HCT116 (cell line): Measurements from ENCODE around the gene SIL1. TPM values are rescaled to one million over a fixed set of nuclear protein-coding genes. Genes with fewer than 3 reads are reported as not detected.
"Not testable (repeated sequence)": the region's sequence is repeated elsewhere in the genome, so short reads cannot be mapped to it uniquely, and the experiment has no call there.

Source experiments
- ATAC-seq: fragments of 200-7000 bp; cut with Tn5 transposase; 2 replicates; pipeline ENCODE4 v1.9.1; 2020; ENCODE audit warnings: mild to moderate bottlenecking, moderate library complexity
- BruUV-seq: library from RNA; stranded (reverse); fragments of 400-500 nt; replicated peaks from 2 replicates; lab custom pipeline; 2021; lab: Mats Ljungman, UMichigan
- CTCF ChIA-PET: fragments of 300-600 bp; sonication (Branson Sonifier 250); formaldehyde crosslinking; loops from one replicate; lab custom pipeline; 2021; ENCODE audit warnings: antibody characterized with exemption; lab: Charles Lee
- POLR2A ChIA-PET: fragments of 300-600, 350-600 bp; sonication (Branson Sonifier 250); formaldehyde crosslinking; loops from one replicate; lab custom pipeline; 2021; ENCODE audit warnings: antibody characterized with exemption; lab: Charles Lee
- RAD21 ChIA-PET, 2 experiments: fragments of 300-600 bp; sonication (Branson Sonifier 250); formaldehyde crosslinking; loops; one replicate each; lab custom pipeline; 2023; ENCODE audit warnings: low total read pairs in 2 of 2; ENCODE audit not compliant: uncharacterized antibody in 2 of 2, unreplicated experiment in 2 of 2, low non-redundant PET in 1 of 2; lab: Charles Lee
- DNase-seq: peaks from one replicate; pipeline ENCODE4 v3.0.0-alpha.2; 2010; ENCODE audit warnings: low read depth, low spot score
- H2AFZ ChIP-seq: fragments of 200-600 bp; shearing (Covaris generic), sonication (generic); 2 replicates; pipeline ENCODE4 v1.6.1; 2017; ENCODE audit warnings: low read depth, mixed run types, mixed read lengths, antibody characterized with exemption, low read length; ENCODE audit not compliant: poor library complexity, severe bottlenecking
- H3K27ac ChIP-seq: 2 replicates; pipeline ENCODE4 v1.5.1; 2012; ENCODE audit warnings: low read depth, low read length
- H3K27me3 ChIP-seq: fragments of 200-600 bp; sonication (generic); 2 replicates; pipeline ENCODE4 v1.6.1; 2016; ENCODE audit warnings: mixed run types, low read length, mixed read lengths; ENCODE audit not compliant: insufficient read depth
- H3K36me3 ChIP-seq, 2 experiments: fragments of 200-500 bp in 1 of 2; fragments of 200-600 bp in 1 of 2; sonication (Bioruptor generic) in 1 of 2; sonication (generic) in 1 of 2; 2 replicates each; pipeline versions ENCODE4 v1.5.1 to v1.6.1; 2014 to 2016; ENCODE audit warnings: low read length in 2 of 2, inconsistent platforms in 1 of 2, mixed read lengths in 1 of 2, mixed run types in 1 of 2; ENCODE audit not compliant: insufficient read depth in 2 of 2, control insufficient read depth in 1 of 2
- H3K4me1 ChIP-seq, 2 experiments: fragments of 200-600 bp in 1 of 2; sonication (generic) in 1 of 2; 2 replicates each; pipeline versions ENCODE4 v1.5.1 to v1.6.1; 2012 to 2017; ENCODE audit warnings: low read length in 2 of 2, inconsistent platforms in 1 of 2, mild to moderate bottlenecking in 1 of 2, mixed read lengths in 1 of 2, mixed run types in 1 of 2, moderate library complexity in 1 of 2; ENCODE audit not compliant: insufficient read depth in 2 of 2, control insufficient read depth in 1 of 2
- H3K4me2 ChIP-seq: fragments of 200-600 bp; sonication (generic); 2 replicates; pipeline ENCODE4 v1.6.1; 2017; ENCODE audit warnings: mixed run types, low read length, mixed read lengths
- H3K4me3 ChIP-seq, 2 experiments: fragments of 200-600 bp in 1 of 2; sonication (generic) in 1 of 2; replicated peaks in 1 of 2; 2 replicates each; pipeline ENCODE4 v1.5.1; 2011 to 2016; ENCODE audit warnings: low read length in 2 of 2, control low read depth in 1 of 2, low read depth in 1 of 2, mild to moderate bottlenecking in 1 of 2, mixed read lengths in 1 of 2, mixed run types in 1 of 2
- H3K79me2 ChIP-seq: fragments of 200-600 bp; sonication (generic); 2 replicates; pipeline ENCODE4 v1.6.1; 2017; ENCODE audit warnings: mild to moderate bottlenecking, mixed run types, low read length, moderate library complexity, mixed read lengths; ENCODE audit not compliant: insufficient read depth
- H3K9ac ChIP-seq: fragments of 200-600 bp; sonication (generic); 2 replicates; pipeline ENCODE4 v1.6.1; 2016; ENCODE audit warnings: low read length, mixed read lengths
- H3K9me2 ChIP-seq: fragments of 200-600 bp; sonication (generic), shearing (Covaris generic); 2 replicates; pipeline ENCODE4 v1.6.1; 2017; ENCODE audit warnings: mixed run types, mild to moderate bottlenecking, moderate library complexity; ENCODE audit not compliant: insufficient read depth
- H3K9me3 ChIP-seq, 2 experiments: fragments of 200-500 bp in 1 of 2; fragments of 200-600 bp in 1 of 2; sonication (Bioruptor generic) in 1 of 2; sonication (generic) in 1 of 2; 2 replicates each; pipeline ENCODE4 v1.6.1; 2014 to 2017; ENCODE audit warnings: low read length in 2 of 2, mixed read lengths in 2 of 2, inconsistent platforms in 1 of 2, low read depth in 1 of 2, mild to moderate bottlenecking in 1 of 2, mixed run types in 1 of 2, moderate library complexity in 1 of 2; ENCODE audit not compliant: control insufficient read depth in 1 of 2, insufficient read depth in 1 of 2
- H4K20me1 ChIP-seq: fragments of 200-600 bp; sonication (generic), shearing (Covaris generic); 2 replicates; pipeline ENCODE4 v1.6.1; 2017; ENCODE audit warnings: mixed run types, mild to moderate bottlenecking, moderate library complexity; ENCODE audit not compliant: insufficient read depth
- ATF3 ChIP-seq: IDR thresholded peaks from 2 replicates; pipeline ENCODE4 v1.6.1; 2012
- CTCF ChIP-seq, 3 experiments: fragments of 200-600 bp in 1 of 3; sonication (generic) in 1 of 3; IDR thresholded peaks in 2 of 3; conservative IDR thresholded peaks in 1 of 3; 2 replicates each; pipeline ENCODE4 v1.5.1; 2012 to 2017; ENCODE audit warnings: low read depth in 2 of 3, low read length in 2 of 3, antibody characterized with exemption in 1 of 3, borderline replicate concordance in 1 of 3, control low read depth in 1 of 3, mild to moderate bottlenecking in 1 of 3, mixed read lengths in 1 of 3, mixed run types in 1 of 3, moderate library complexity in 1 of 3; ENCODE audit not compliant: insufficient read depth in 1 of 3
- intact Hi-C: fragments of 100-400 bp; cut with micrococcal nuclease; formaldehyde crosslinking; loops from 2 replicates; pipeline ENCODE4 v1.10.0; 2022
- total RNA-seq: library from RNA; stranded (reverse); gene quantifications from one replicate; pipeline ENCODE4 v1.2.1, GENCODE V29; 2021; ENCODE audit not compliant: unreplicated experiment

Gene SIL1
- total RNA-seq, 1 experiment from 2014 or later, result 34.0 TPM

- no peak for DNase-seq
- Histone ChIP-seq H3K36me3 (no peaks in the 10 kb centered on the region; a peak in 1 of 4 replicates), H3K4me2 (no peak overlapping the region), H3K27me3 (no peaks in the 10 kb centered on the region), H3K9me2 (no peaks in the 10 kb centered on the region), H3K27ac (no peak overlapping the region), H3K9me3 (no peaks in the 10 kb centered on the region), H3K4me1 (peaks cover 7 to 12% of the 10 kb centered on the region in 2 experiments; a peak in 3 of 4 replicates), H2AFZ (no peak overlapping the region), H3K9ac (no peak overlapping the region), H4K20me1 (no peaks in the 10 kb centered on the region), H3K4me3 (no peak overlapping the region), H3K79me2 (peaks cover 24% of the 10 kb centered on the region)
- peak; percentile 5 to 49 (median 39); a peak in 4 of 6 replicates for TF ChIP-seq CTCF (IDR thresholded peaks at IDR 0.05 in 2 of 3, conservative IDR thresholded peaks at IDR 0.05 in 1 of 3; ENCODE audit: borderline replicate concordance in 1 of 3, insufficient read depth in 1 of 3, low read depth in 2 of 3, low read length in 2 of 3)
- no peak for TF ChIP-seq ATF3
- ATAC-seq, result no peak
- intact Hi-C loops, result loop anchor here (10.0 kb wide), 1 partner anchor 181 kb away; no protein-coding TSS in a partner anchor
- ChIA-PET RAD21 (no interaction called here), CTCF (interaction anchor here (1.8 kb wide), 1 partner anchor 10 kb away, joined by 4 read pairs; no protein-coding TSS in a partner anchor), POLR2A (interaction anchor here (0.6 kb wide), 1 partner anchor 405 kb away, joined by 3 read pairs; no protein-coding TSS in a partner anchor)
- BruUV-seq, result no TSS peak
Observed at GRCh38 chr5:139193928-139194327, 4.2 kb downstream of the SIL1 start.

- BruUV-seq, CTCF ChIA-PET, DNase-seq: not testable (repeated sequence)
Observed at GRCh38 chr5:139192906-139193305, 5.3 kb downstream of the SIL1 start.

GRCh38 chr5:139191954-139192353, 6.2 kb downstream of the SIL1 start:
- CTCF ChIA-PET, H3K9me2 ChIP-seq, RAD21 ChIA-PET, H3K4me1 ChIP-seq, H3K36me3 ChIP-seq, H2AFZ ChIP-seq, POLR2A ChIA-PET, H3K4me3 ChIP-seq, ATAC-seq, H3K9me3 ChIP-seq, BruUV-seq, H4K20me1 ChIP-seq, DNase-seq, H3K27ac ChIP-seq, H3K4me2 ChIP-seq, H3K27me3 ChIP-seq, H3K9ac ChIP-seq: not testable (repeated sequence)
- intact Hi-C loops, result loop anchor here (10.0 kb wide), 1 partner anchor 183 kb away; no protein-coding TSS in a partner anchor
- peaks cover 16% of the 10 kb centered on the region; the same call in 1 of the 2 replicates for H3K79me2 ChIP-seq

More at GRCh38 chr5:139192906-139193305, 5.3 kb downstream of the SIL1 start:
- H3K27ac ChIP-seq, H3K27me3 ChIP-seq, H4K20me1 ChIP-seq, H3K36me3 ChIP-seq, H3K4me3 ChIP-seq, RAD21 ChIA-PET, H3K9me3 ChIP-seq, POLR2A ChIA-PET, H3K9ac ChIP-seq, H3K4me2 ChIP-seq, H3K9me2 ChIP-seq, H2AFZ ChIP-seq, ATAC-seq, H3K4me1 ChIP-seq: not testable (repeated sequence)
- intact Hi-C loops, result loop anchor here (10.0 kb wide), 1 partner anchor 182 kb away; no protein-coding TSS in a partner anchor
- H3K79me2 ChIP-seq, result peaks cover 26% of the 10 kb centered on the region
